Lung (tissue), 12 donors: ENCODE measurements around the gene FCRL3. TPM values are rescaled to one million over a fixed set of nuclear protein-coding genes. Genes with fewer than 3 reads are reported as not detected.

Experiments used
- ATAC-seq: fragments of 200-7000 bp; cut with Tn5 transposase; one replicate; pipeline ENCODE4 v1.9.1; 2020; ENCODE audit warnings: moderate number of reproducible peaks; ENCODE audit not compliant: insufficient read depth, low FRiP score
- DNase-seq, 3 donors: peaks; one replicate each; pipeline ENCODE4 v3.0.0-alpha.2; 2013 to 2017
- H3K27ac ChIP-seq, 2 donors: one replicate each; pipeline ENCODE4 v1.5.1; 2013; ENCODE audit warnings: mild to moderate bottlenecking in 2 of 2, moderate library complexity in 2 of 2, control low read depth in 1 of 2, inconsistent platforms in 1 of 2, low read depth in 1 of 2, low read length in 1 of 2
- H3K27me3 ChIP-seq, 3 donors: one replicate each; pipeline ENCODE4 v1.5.1; 2013; ENCODE audit warnings: low read length in 2 of 3; ENCODE audit not compliant: control insufficient read depth in 3 of 3, insufficient read depth in 3 of 3
- H3K36me3 ChIP-seq, 4 donors: one replicate each; pipeline ENCODE4 v1.5.1; 2013; ENCODE audit warnings: low read length in 4 of 4, mild to moderate bottlenecking in 1 of 4, moderate library complexity in 1 of 4; ENCODE audit not compliant: control insufficient read depth in 4 of 4, insufficient read depth in 4 of 4
- H3K4me1 ChIP-seq, 5 donors: one replicate each; pipeline ENCODE4 v1.5.1; 2013; ENCODE audit warnings: low read length in 5 of 5, mild to moderate bottlenecking in 2 of 5, moderate library complexity in 1 of 5; ENCODE audit not compliant: control insufficient read depth in 5 of 5, insufficient read depth in 5 of 5
- H3K4me3 ChIP-seq: one replicate; pipeline ENCODE4 v1.5.1; 2013; ENCODE audit warnings: mild to moderate bottlenecking, control low read depth, moderate library complexity
- H3K9ac ChIP-seq, 2 donors: one replicate each; pipeline ENCODE4 v1.5.1; 2013; ENCODE audit warnings: low read length in 2 of 2, control low read depth in 1 of 2; ENCODE audit not compliant: insufficient read depth in 1 of 2
- H3K9me3 ChIP-seq, 4 donors: one replicate each; pipeline ENCODE4 v1.5.1; 2013; ENCODE audit warnings: low read length in 3 of 4, mild to moderate bottlenecking in 1 of 4, moderate library complexity in 1 of 4; ENCODE audit not compliant: control insufficient read depth in 4 of 4, insufficient read depth in 3 of 4
- WGBS, 2 donors: extraction: QIAGEN DNeasy Blood & Tissue Kit; methylation state at CpG; one replicate each; pipeline ENCODE4 v1.1.7; 2013; 5-methylcytosine and 5-hydroxymethylcytosine counted together
- polyA plus RNA-seq, 2 donors: library from polyadenylated mRNA; stranded (reverse); fragments of 200-250 nt; gene quantifications; one replicate each; pipeline ENCODE4 v1.2.1, GENCODE V29; 2013
- total RNA-seq, 2 donors: library from RNA; depleted of rRNA in 1 of 2; stranded (reverse); fragments of >200 nt in 1 of 2; gene quantifications; one replicate each; pipeline ENCODE4 v1.2.1, GENCODE V29; 2014 to 2021
- TF ChIP-seq, protein P1 (sequence below): IDR thresholded peaks from 2 replicates; pipeline ENCODE4 v1.5.1; 2012; ENCODE audit warnings: mild to moderate bottlenecking; ENCODE audit errors: control extremely low read depth, extremely low read depth
- donor health status: control.
- donor health status: control.
- donor health status: Bipolar disorder and iron deficiency.
- donor health status: healthy.
- donor health status: DM: yes; HTN: yes; CAD: no.

Gene FCRL3
- total and polyA plus RNA-seq, 4 donors = 0.30 to 1.5 (median 0.72) TPM

- TF ChIP-seq, protein P1, sequence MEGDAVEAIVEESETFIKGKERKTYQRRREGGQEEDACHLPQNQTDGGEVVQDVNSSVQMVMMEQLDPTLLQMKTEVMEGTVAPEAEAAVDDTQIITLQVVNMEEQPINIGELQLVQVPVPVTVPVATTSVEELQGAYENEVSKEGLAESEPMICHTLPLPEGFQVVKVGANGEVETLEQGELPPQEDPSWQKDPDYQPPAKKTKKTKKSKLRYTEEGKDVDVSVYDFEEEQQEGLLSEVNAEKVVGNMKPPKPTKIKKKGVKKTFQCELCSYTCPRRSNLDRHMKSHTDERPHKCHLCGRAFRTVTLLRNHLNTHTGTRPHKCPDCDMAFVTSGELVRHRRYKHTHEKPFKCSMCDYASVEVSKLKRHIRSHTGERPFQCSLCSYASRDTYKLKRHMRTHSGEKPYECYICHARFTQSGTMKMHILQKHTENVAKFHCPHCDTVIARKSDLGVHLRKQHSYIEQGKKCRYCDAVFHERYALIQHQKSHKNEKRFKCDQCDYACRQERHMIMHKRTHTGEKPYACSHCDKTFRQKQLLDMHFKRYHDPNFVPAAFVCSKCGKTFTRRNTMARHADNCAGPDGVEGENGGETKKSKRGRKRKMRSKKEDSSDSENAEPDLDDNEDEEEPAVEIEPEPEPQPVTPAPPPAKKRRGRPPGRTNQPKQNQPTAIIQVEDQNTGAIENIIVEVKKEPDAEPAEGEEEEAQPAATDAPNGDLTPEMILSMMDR = no peak
- WGBS, 2 donors = 60 to 81% methylated on average over 4 of the region's 4 CpGs
- Histone ChIP-seq H3K4me3 (no peak overlapping the region), H3K36me3 (no peaks in the 10 kb centered on the region), H3K9me3 (no peaks in the 10 kb centered on the region), H3K27me3 (no peaks in the 10 kb centered on the region), H3K9ac (no peak overlapping the region), H3K27ac (no peak overlapping the region), H3K4me1 (no peaks in the 10 kb centered on the region)
- no peak for DNase-seq
- no peak for ATAC-seq
Measured at GRCh38 chr1:157695417-157695816, 5.2 kb downstream of the FCRL3 start.

GRCh38 chr1:157691285-157691920 lies 9.2 kb downstream of the FCRL3 start:
- H3K36me3 ChIP-seq = no peaks in the 10 kb centered on the region
- no peaks in the 10 kb centered on the region for H3K27me3 ChIP-seq
- ATAC-seq (no peak), DNase-seq (peak in 2 of 3 donors; percentile 15 to 40)
- H3K9me3 ChIP-seq = no peaks in the 10 kb centered on the region
- TF ChIP-seq, protein P1 = peak; percentile 35
- H3K4me1 ChIP-seq = no peaks in the 10 kb centered on the region
- no peak overlapping the region for H3K4me3 ChIP-seq
- H3K27ac ChIP-seq = no peak overlapping the region
- WGBS, 2 donors = 44 to 49% methylated on average over 5 of the region's 5 CpGs
- no peak overlapping the region for H3K9ac ChIP-seq

- no peaks in the 10 kb centered on the region for H3K4me1 ChIP-seq
- ATAC-seq (no peak), DNase-seq (no peak)
- TF ChIP-seq, protein P1 = no peak
- no peaks in the 10 kb centered on the region for H3K36me3 ChIP-seq
- H3K27me3 ChIP-seq = no peaks in the 10 kb centered on the region
- no peak overlapping the region for H3K4me3 ChIP-seq
- whole genome bisulfite sequencing, 2 donors = 59 to 70% methylated on average over 5 of the region's 5 CpGs
- no peak overlapping the region for H3K9ac ChIP-seq
- H3K27ac ChIP-seq = no peak overlapping the region
- H3K9me3 ChIP-seq = no peaks in the 10 kb centered on the region
Measured at GRCh38 chr1:157682710-157683437, 17.7 kb downstream of the FCRL3 start.
